Lung (tissue), 12 donors: ENCODE results near the gene SRI. TPM values are rescaled to one million over a fixed set of nuclear protein-coding genes. Genes with fewer than 3 reads are reported as not detected.

Experiments used
- ATAC-seq: fragments of 200-7000 bp; cut with Tn5 transposase; one replicate; pipeline ENCODE4 v1.9.1; 2020; ENCODE audit warnings: moderate number of reproducible peaks; ENCODE audit not compliant: insufficient read depth, low FRiP score
- DNase-seq, 3 donors: peaks; one replicate each; pipeline ENCODE4 v3.0.0-alpha.2; 2013 to 2017
- H3K27ac ChIP-seq, 2 donors: one replicate each; pipeline ENCODE4 v1.5.1; 2013; ENCODE audit warnings: mild to moderate bottlenecking in 2 of 2, moderate library complexity in 2 of 2, control low read depth in 1 of 2, inconsistent platforms in 1 of 2, low read depth in 1 of 2, low read length in 1 of 2
- H3K27me3 ChIP-seq, 3 donors: one replicate each; pipeline ENCODE4 v1.5.1; 2013; ENCODE audit warnings: low read length in 2 of 3; ENCODE audit not compliant: control insufficient read depth in 3 of 3, insufficient read depth in 3 of 3
- H3K36me3 ChIP-seq, 4 donors: one replicate each; pipeline ENCODE4 v1.5.1; 2013; ENCODE audit warnings: low read length in 4 of 4, mild to moderate bottlenecking in 1 of 4, moderate library complexity in 1 of 4; ENCODE audit not compliant: control insufficient read depth in 4 of 4, insufficient read depth in 4 of 4
- H3K4me1 ChIP-seq, 5 donors: one replicate each; pipeline ENCODE4 v1.5.1; 2013; ENCODE audit warnings: low read length in 5 of 5, mild to moderate bottlenecking in 2 of 5, moderate library complexity in 1 of 5; ENCODE audit not compliant: control insufficient read depth in 5 of 5, insufficient read depth in 5 of 5
- H3K4me3 ChIP-seq: one replicate; pipeline ENCODE4 v1.5.1; 2013; ENCODE audit warnings: mild to moderate bottlenecking, control low read depth, moderate library complexity
- H3K9ac ChIP-seq, 2 donors: one replicate each; pipeline ENCODE4 v1.5.1; 2013; ENCODE audit warnings: low read length in 2 of 2, control low read depth in 1 of 2; ENCODE audit not compliant: insufficient read depth in 1 of 2
- H3K9me3 ChIP-seq, 4 donors: one replicate each; pipeline ENCODE4 v1.5.1; 2013; ENCODE audit warnings: low read length in 3 of 4, mild to moderate bottlenecking in 1 of 4, moderate library complexity in 1 of 4; ENCODE audit not compliant: control insufficient read depth in 4 of 4, insufficient read depth in 3 of 4
- CTCF ChIP-seq: IDR thresholded peaks from 2 replicates; pipeline ENCODE4 v1.5.1; 2012; ENCODE audit warnings: mild to moderate bottlenecking; ENCODE audit errors: control extremely low read depth, extremely low read depth
- WGBS, 2 donors: extraction: QIAGEN DNeasy Blood & Tissue Kit; methylation state at CpG; one replicate each; pipeline ENCODE4 v1.1.7; 2013; 5-methylcytosine and 5-hydroxymethylcytosine counted together
- polyA plus RNA-seq, 2 donors: library from polyadenylated mRNA; stranded (reverse); fragments of 200-250 nt; gene quantifications; one replicate each; pipeline ENCODE4 v1.2.1, GENCODE V29; 2013
- total RNA-seq, 2 donors: library from RNA; depleted of rRNA in 1 of 2; stranded (reverse); fragments of >200 nt in 1 of 2; gene quantifications; one replicate each; pipeline ENCODE4 v1.2.1, GENCODE V29; 2014 to 2021
- donor health status: control.
- donor health status: control.
- donor health status: Bipolar disorder and iron deficiency.
- donor health status: healthy.
- donor health status: DM: yes; HTN: yes; CAD: no.

SRI gene
- total and polyA plus RNA-seq, 4 donors: 58.2 to 134 (median 108) TPM

- no peak overlapping the region for H3K9ac ChIP-seq
- peak; percentile 34 for ATAC-seq
- TF ChIP-seq CTCF: no peak
- no peak for DNase-seq
- peaks cover 0 to 16% (median 1%) of the 10 kb centered on the region in 4 donors for H3K9me3 ChIP-seq
- WGBS, 2 donors: 74 to 88% methylated on average over 2 of the region's 2 CpGs
- H3K4me3 ChIP-seq: no peak overlapping the region
- H3K27me3 ChIP-seq: no peaks in the 10 kb centered on the region
- H3K36me3 ChIP-seq: no peaks in the 10 kb centered on the region
- no peaks in the 10 kb centered on the region for H3K4me1 ChIP-seq
- H3K27ac ChIP-seq: no peak overlapping the region
Observed at GRCh38 chr7:88254721-88255424, 35.0 kb upstream of the SRI start.

DNA sequence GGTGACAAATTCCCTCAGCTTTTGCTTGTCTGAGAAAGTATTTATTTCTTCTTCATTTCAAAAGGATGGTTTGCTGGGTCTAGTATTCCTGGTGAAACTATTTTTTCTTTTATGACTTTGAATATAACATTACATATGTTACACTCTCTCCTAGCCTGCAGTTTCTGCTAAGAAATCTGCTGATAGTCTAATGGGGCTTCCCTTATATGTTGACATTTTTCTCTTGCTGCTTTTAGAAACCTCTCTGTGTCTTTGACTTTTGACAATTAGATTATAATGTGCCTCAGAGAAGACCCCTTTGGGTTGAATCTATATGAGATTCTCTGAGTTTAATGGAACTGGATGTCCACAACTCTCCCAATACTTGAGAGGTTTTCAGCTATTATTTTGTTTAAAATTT lies 33.8 kb upstream of the SRI start:
- no peak for DNase-seq
- Histone ChIP-seq H3K27ac (no peak overlapping the region), H3K4me3 (no peak overlapping the region), H3K9ac (no peak overlapping the region), H3K27me3 (no peaks in the 10 kb centered on the region), H3K36me3 (no peaks in the 10 kb centered on the region), H3K4me1 (no peaks in the 10 kb centered on the region), H3K9me3 (peaks cover 0 to 16% (median 1%) of the 10 kb centered on the region in 4 donors)
- ATAC-seq: no peak
- TF ChIP-seq CTCF: no peak

- no peak overlapping the region for H3K9ac ChIP-seq
- WGBS, 2 donors: 86 to 95% methylated on average over 1 of the region's 1 CpG
Observed at GRCh38 chr7:88244258-88244657, 24.4 kb upstream of the SRI start.

More at GRCh38 chr7:88244258-88244657, 24.4 kb upstream of the SRI start:
- Histone ChIP-seq H3K27ac (no peak overlapping the region), H3K4me1 (peaks cover 0 to 3% (median 0%) of the 10 kb centered on the region in 5 donors), H3K27me3 (no peaks in the 10 kb centered on the region), H3K4me3 (no peak overlapping the region), H3K36me3 (no peaks in the 10 kb centered on the region), H3K9me3 (no peaks in the 10 kb centered on the region)
- no peak for ATAC-seq
- TF ChIP-seq CTCF: no peak
- no peak for DNase-seq
